ENCODE data around the gene IDI1. TPM values are rescaled to one million over a fixed set of nuclear protein-coding genes. Genes with fewer than 3 reads are reported as not detected.

IDI1 gene
- total and polyA plus RNA-seq, 2 of the 4 experiments (the other 2 are of a cell fraction), result 27.3 to 27.4 TPM

- Histone ChIP-seq H4K91ac (ENCODE audit: insufficient read depth, low read depth, low read length) (peak overlapping the region; percentile 24; the same call in 1 of the 2 replicates), H3K9ac (ENCODE audit: low read depth, low read length) (peak overlapping the region; percentile 86), H3K36me3 (ENCODE audit: control insufficient read depth, insufficient read depth, low read length) (peaks cover 4% of the 10 kb centered on the region), H3K9me3 (ENCODE audit: control insufficient read depth, insufficient read depth, low read length) (no peaks in the 10 kb centered on the region), H3K56ac (ENCODE audit: extremely low read depth, insufficient read depth, low read length) (no peak overlapping the region), H3K23ac (ENCODE audit: low read depth, low read length) (no peak overlapping the region), H3K4me3 (ENCODE audit: insufficient read depth, low read depth, low read length) (peak overlapping the region; percentile 93), H3K27ac (ENCODE audit: insufficient read depth, low read length) (peak overlapping the region; percentile 79), H3K4me1 (ENCODE audit: control insufficient read depth, insufficient read depth, low read length) (peaks cover 2% of the 10 kb centered on the region), H4K8ac (ENCODE audit: low read depth in 2 of 2, low read length in 2 of 2) (peak overlapping the region; percentile 72 to 80), H3K27me3 (ENCODE audit: control insufficient read depth, insufficient read depth, low read length) (no peaks in the 10 kb centered on the region), H2AFZ (replicated peaks; ENCODE audit: low read length, poor library complexity) (peak overlapping the region; percentile 97), H3K9me1 (ENCODE audit: insufficient read depth, low read length) (peaks cover 14% of the 10 kb centered on the region), H2BK5ac (ENCODE audit: low read depth, low read length, poor library complexity, severe bottlenecking) (peak overlapping the region; percentile 41), H2BK120ac (ENCODE audit: low read depth, low read length) (no peak overlapping the region), H2BK15ac (ENCODE audit: low read depth, low read length) (no peak overlapping the region), H3K14ac (replicated peaks; ENCODE audit: low read depth, low read length) (no peak overlapping the region; the same call in 1 of the 2 replicates), H2AK9ac (replicated peaks; ENCODE audit: low read depth, low read length, poor library complexity) (peak overlapping the region; percentile 94), H3K79me1 (ENCODE audit: low read depth in 1 of 2, low read length in 2 of 2) (peaks cover 36 to 59% of the 10 kb centered on the region in 2 experiments), H2AK5ac (ENCODE audit: low read depth, low read length) (no peak overlapping the region), H3K4me2 (ENCODE audit: low read depth, low read length) (peak overlapping the region; percentile 95), H4K20me1 (ENCODE audit: insufficient read depth, low read length) (peaks cover 27% of the 10 kb centered on the region), H4K5ac (ENCODE audit: low read depth, low read length) (peak overlapping the region; percentile 77), H2BK20ac (ENCODE audit: low read depth, low read length) (no peak overlapping the region), H3K4ac (ENCODE audit: low read depth, low read length) (peak overlapping the region; percentile 57; the same call in 1 of the 2 replicates), H3K18ac (ENCODE audit: low read depth, low read length) (no peak overlapping the region)
- ChIA-PET POLR2A (ENCODE audit: unreplicated experiment) (interaction anchor here (0.6 kb wide), 1 partner anchor 25 kb away, joined by 6 read pairs; no protein-coding TSS in a partner anchor), CTCF (no interaction called here)
- in situ Hi-C loops (cut with MboI; ENCODE audit: low sequenced_read_pairs), result no loop called here
- dilution Hi-C loops (cut with HindIII; ENCODE audit: low sequenced_read_pairs, unreplicated experiment), result no loop called here
- no peak for DNase-seq
- ATAC-seq (ENCODE audit: low read depth), result peak; percentile 6
- intact Hi-C loops (cut with micrococcal nuclease), result no loop called here
- no TSS peak for BruUV-seq (replicated peaks)
- 3% methylated on average over 11 of the region's 26 CpGs; no CpG with 5 or more reads in 1 of the 2 experiments for WGBS, 2 experiments (ENCODE audit: extremely low coverage in 2 of 2, insufficient read length in 1 of 2)
- TF ChIP-seq SMC3 (IDR thresholded peaks at IDR 0.05; ENCODE audit: low read depth, low read length) (no peak), USF2 (IDR thresholded peaks at IDR 0.05; ENCODE audit: low read depth, low read length) (no peak), RCOR1 (IDR thresholded peaks at IDR 0.05; ENCODE audit: insufficient replicate concordance, low read length) (no peak), MAZ (IDR thresholded peaks at IDR 0.05; ENCODE audit: borderline replicate concordance, low read depth, low read length) (no peak), CHD1 (IDR thresholded peaks at IDR 0.05; ENCODE audit: low read depth, low read length) (no peak), FOS (IDR thresholded peaks at IDR 0.05; ENCODE audit: low read depth, low read length) (no peak), RFX5 (IDR thresholded peaks at IDR 0.05; ENCODE audit: low read depth, low read length) (no peak)
- TF ChIP-seq, protein P1, sequence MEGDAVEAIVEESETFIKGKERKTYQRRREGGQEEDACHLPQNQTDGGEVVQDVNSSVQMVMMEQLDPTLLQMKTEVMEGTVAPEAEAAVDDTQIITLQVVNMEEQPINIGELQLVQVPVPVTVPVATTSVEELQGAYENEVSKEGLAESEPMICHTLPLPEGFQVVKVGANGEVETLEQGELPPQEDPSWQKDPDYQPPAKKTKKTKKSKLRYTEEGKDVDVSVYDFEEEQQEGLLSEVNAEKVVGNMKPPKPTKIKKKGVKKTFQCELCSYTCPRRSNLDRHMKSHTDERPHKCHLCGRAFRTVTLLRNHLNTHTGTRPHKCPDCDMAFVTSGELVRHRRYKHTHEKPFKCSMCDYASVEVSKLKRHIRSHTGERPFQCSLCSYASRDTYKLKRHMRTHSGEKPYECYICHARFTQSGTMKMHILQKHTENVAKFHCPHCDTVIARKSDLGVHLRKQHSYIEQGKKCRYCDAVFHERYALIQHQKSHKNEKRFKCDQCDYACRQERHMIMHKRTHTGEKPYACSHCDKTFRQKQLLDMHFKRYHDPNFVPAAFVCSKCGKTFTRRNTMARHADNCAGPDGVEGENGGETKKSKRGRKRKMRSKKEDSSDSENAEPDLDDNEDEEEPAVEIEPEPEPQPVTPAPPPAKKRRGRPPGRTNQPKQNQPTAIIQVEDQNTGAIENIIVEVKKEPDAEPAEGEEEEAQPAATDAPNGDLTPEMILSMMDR (conservative IDR thresholded peaks at IDR 0.05; ENCODE audit: low read depth, low read length), result no peak
Measured at GRCh38 chr10:1057106-1057657, 8.3 kb upstream of the IDI1 start.
